ENCODE data around the gene PRKCZ.

Gene PRKCZ

GRCh38 chr1:2174348-2175054 lies 124.3 kb downstream of the PRKCZ start:
- Histone ChIP-seq H2AK5ac (ENCODE audit: low read depth, low read length) (no peak overlapping the region), H4K91ac (ENCODE audit: low read depth, low read length, poor library complexity) (no peak overlapping the region), H3K23ac (ENCODE audit: low read depth, low read length, poor library complexity) (no peak overlapping the region), H3K4me2 (ENCODE audit: insufficient read depth, low read length, poor library complexity, severe bottlenecking) (no peak overlapping the region), H3K4me3 (ENCODE audit: low read length in 2 of 2) (no peak overlapping the region), H3K27me3 (ENCODE audit: control insufficient read depth in 3 of 3, insufficient read depth in 3 of 3, low read depth in 1 of 3, low read length in 3 of 3) (peaks cover 0 to 6% (median 0%) of the 10 kb centered on the region in 3 experiments), H3K9ac (ENCODE audit: low read depth, low read length, poor library complexity) (peak overlapping the region; percentile 30), H3K4me1 (ENCODE audit: control insufficient read depth in 2 of 2, insufficient read depth in 1 of 2, low read depth in 1 of 2, low read length in 2 of 2) (no peaks in the 10 kb centered on the region), H3K14ac (ENCODE audit: low read length) (no peak overlapping the region), H2AFZ (ENCODE audit: low read length) (peak overlapping the region; percentile 6), H3K4ac (ENCODE audit: low read length) (no peak overlapping the region), H3K27ac (replicated peaks; ENCODE audit: low read length) (no peak overlapping the region), H2BK15ac (ENCODE audit: low read length) (no peak overlapping the region), H4K8ac (ENCODE audit: low read depth, low read length) (no peak overlapping the region), H2BK12ac (ENCODE audit: low read length) (no peak overlapping the region), H2BK5ac (ENCODE audit: low read length) (no peak overlapping the region), H2BK120ac (ENCODE audit: low read depth, low read length) (no peak overlapping the region), H3K18ac (ENCODE audit: low read length) (no peak overlapping the region), H3K79me1 (ENCODE audit: low read depth, low read length) (peaks cover 7% of the 10 kb centered on the region), H3K36me3 (replicated peaks in 1 of 2; ENCODE audit: control insufficient read depth in 2 of 2, insufficient read depth in 2 of 2, low read length in 2 of 2) (peaks cover 0 to 20% of the 10 kb centered on the region in 2 donors), H3K9me3 (replicated peaks in 1 of 2; ENCODE audit: control insufficient read depth in 2 of 2, insufficient read depth in 1 of 2, low read depth in 1 of 2, low read length in 2 of 2) (no peaks in the 10 kb centered on the region)
- DNase-seq (ENCODE audit: low spot score), result peak; percentile 54
- WGBS, 2 donors (ENCODE audit: extremely low coverage in 2 of 2, insufficient read length in 2 of 2, insufficient replicate concordance in 1 of 2), result no CpG with 5 or more reads among the region's 31 CpGs

DNA sequence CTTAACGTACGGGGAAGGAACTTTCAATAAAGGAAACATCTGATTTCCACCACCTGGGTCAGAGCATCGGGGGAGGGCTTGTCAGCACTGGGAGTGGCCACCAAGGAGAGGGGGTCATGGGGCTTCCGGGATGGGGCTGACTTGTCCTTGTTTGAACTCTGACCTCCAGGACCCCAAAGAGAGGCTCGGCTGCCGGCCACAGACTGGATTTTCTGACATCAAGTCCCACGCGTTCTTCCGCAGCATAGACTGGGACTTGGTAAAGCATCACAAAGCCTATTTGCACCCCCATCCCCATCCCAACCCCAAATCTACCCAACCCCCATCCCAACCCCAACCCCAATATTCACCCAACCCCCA lies 124.8 kb downstream of the PRKCZ start:
- H3K4ac ChIP-seq (ENCODE audit: low read length), result no peak overlapping the region
- peaks cover 0 to 20% of the 10 kb centered on the region in 2 donors for H3K36me3 ChIP-seq (replicated peaks in 1 of 2; ENCODE audit: control insufficient read depth in 2 of 2, insufficient read depth in 2 of 2, low read length in 2 of 2)
- WGBS, 2 donors (ENCODE audit: extremely low coverage in 2 of 2, insufficient read length in 2 of 2, insufficient replicate concordance in 1 of 2), result no CpG with 5 or more reads among the region's 9 CpGs
- no peak overlapping the region for H3K18ac ChIP-seq (ENCODE audit: low read length)
- H2BK120ac ChIP-seq (ENCODE audit: low read depth, low read length), result no peak overlapping the region
- H2BK5ac ChIP-seq (ENCODE audit: low read length), result no peak overlapping the region
- H2BK12ac ChIP-seq (ENCODE audit: low read length), result no peak overlapping the region
- H3K4me3 ChIP-seq (ENCODE audit: low read length in 2 of 2), result no peak overlapping the region
- H3K4me1 ChIP-seq (ENCODE audit: control insufficient read depth in 2 of 2, insufficient read depth in 1 of 2, low read depth in 1 of 2, low read length in 2 of 2), result no peaks in the 10 kb centered on the region
- H4K8ac ChIP-seq (ENCODE audit: low read depth, low read length), result no peak overlapping the region
- H3K4me2 ChIP-seq (ENCODE audit: insufficient read depth, low read length, poor library complexity, severe bottlenecking), result no peak overlapping the region
- H2BK15ac ChIP-seq (ENCODE audit: low read length), result no peak overlapping the region
- no peak overlapping the region for H4K91ac ChIP-seq (ENCODE audit: low read depth, low read length, poor library complexity)
- H3K14ac ChIP-seq (ENCODE audit: low read length), result no peak overlapping the region
- H3K9ac ChIP-seq (ENCODE audit: low read depth, low read length, poor library complexity), result peak overlapping the region; percentile 30
- no peak overlapping the region for H3K23ac ChIP-seq (ENCODE audit: low read depth, low read length, poor library complexity)
- DNase-seq (ENCODE audit: low spot score), result no peak
- H3K9me3 ChIP-seq (replicated peaks in 1 of 2; ENCODE audit: control insufficient read depth in 2 of 2, insufficient read depth in 1 of 2, low read depth in 1 of 2, low read length in 2 of 2), result no peaks in the 10 kb centered on the region
- H3K79me1 ChIP-seq (ENCODE audit: low read depth, low read length), result peaks cover 7% of the 10 kb centered on the region
- H2AFZ ChIP-seq (ENCODE audit: low read length), result no peak overlapping the region
- H3K27me3 ChIP-seq (ENCODE audit: control insufficient read depth in 3 of 3, insufficient read depth in 3 of 3, low read depth in 1 of 3, low read length in 3 of 3), result peaks cover 0 to 6% (median 0%) of the 10 kb centered on the region in 3 experiments
- H3K27ac ChIP-seq (replicated peaks; ENCODE audit: low read length), result no peak overlapping the region
- H2AK5ac ChIP-seq (ENCODE audit: low read depth, low read length), result no peak overlapping the region

DNA sequence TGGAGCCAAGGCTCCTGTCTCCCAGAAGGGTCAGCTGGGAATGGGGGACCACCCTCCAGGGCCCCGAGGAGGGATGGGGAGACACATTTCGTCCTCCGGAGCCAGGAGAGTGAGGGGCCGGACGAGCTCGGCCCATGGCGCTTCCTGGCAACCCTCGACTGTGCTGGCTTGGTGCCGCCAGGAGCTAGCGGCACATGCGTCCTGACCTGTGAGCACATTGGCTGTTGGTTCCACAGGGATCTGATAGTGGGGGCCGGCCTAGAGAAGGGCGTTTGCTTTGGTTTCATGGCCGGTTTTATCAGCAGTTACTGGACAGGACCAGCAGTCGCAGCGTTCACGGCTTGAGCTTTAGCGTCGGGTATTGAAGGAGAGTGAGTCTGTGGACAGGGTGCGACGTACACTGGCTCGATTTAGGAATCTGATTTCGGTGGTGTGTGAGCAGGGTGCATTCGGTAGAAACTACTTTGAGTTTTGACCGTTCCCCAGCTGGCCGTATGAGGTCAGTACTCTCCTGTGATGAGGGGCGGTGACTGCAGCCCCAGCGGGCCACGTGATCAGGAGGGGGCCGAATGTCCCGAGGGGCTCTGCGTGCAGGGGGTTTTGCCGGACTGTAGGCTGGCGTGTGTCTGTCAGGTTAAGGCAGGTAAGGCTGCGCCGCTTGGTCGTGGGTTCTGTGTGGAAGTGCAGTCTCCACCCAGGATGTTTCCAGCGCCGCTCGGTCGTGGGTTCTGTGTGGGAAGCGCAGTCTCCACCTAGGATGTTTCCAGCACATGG lies 125.7 kb downstream of the PRKCZ start:
- no CpG with 5 or more reads among the region's 42 CpGs for WGBS, 2 donors (ENCODE audit: extremely low coverage in 2 of 2, insufficient read length in 2 of 2, insufficient replicate concordance in 1 of 2)
- Histone ChIP-seq H3K14ac (ENCODE audit: low read length) (no peak overlapping the region), H3K4me3 (ENCODE audit: low read length in 2 of 2) (no peak overlapping the region), H2BK5ac (ENCODE audit: low read length) (no peak overlapping the region), H3K36me3 (replicated peaks in 1 of 2; ENCODE audit: control insufficient read depth in 2 of 2, insufficient read depth in 2 of 2, low read length in 2 of 2) (peaks cover 0 to 27% of the 10 kb centered on the region in 2 donors), H2BK12ac (ENCODE audit: low read length) (no peak overlapping the region), H3K18ac (ENCODE audit: low read length) (no peak overlapping the region), H3K4me2 (ENCODE audit: insufficient read depth, low read length, poor library complexity, severe bottlenecking) (no peak overlapping the region), H3K23ac (ENCODE audit: low read depth, low read length, poor library complexity) (peak overlapping the region; percentile 91), H4K91ac (ENCODE audit: low read depth, low read length, poor library complexity) (no peak overlapping the region), H2BK120ac (ENCODE audit: low read depth, low read length) (no peak overlapping the region), H2BK15ac (ENCODE audit: low read length) (no peak overlapping the region), H3K79me1 (ENCODE audit: low read depth, low read length) (peaks cover 7% of the 10 kb centered on the region), H2AK5ac (ENCODE audit: low read depth, low read length) (no peak overlapping the region), H3K9ac (ENCODE audit: low read depth, low read length, poor library complexity) (no peak overlapping the region), H3K4ac (ENCODE audit: low read length) (no peak overlapping the region), H3K27ac (replicated peaks; ENCODE audit: low read length) (no peak overlapping the region), H3K4me1 (ENCODE audit: control insufficient read depth in 2 of 2, insufficient read depth in 1 of 2, low read depth in 1 of 2, low read length in 2 of 2) (no peaks in the 10 kb centered on the region), H3K27me3 (ENCODE audit: control insufficient read depth in 3 of 3, insufficient read depth in 3 of 3, low read depth in 1 of 3, low read length in 3 of 3) (peaks cover 0 to 4% (median 0%) of the 10 kb centered on the region in 3 experiments), H3K9me3 (replicated peaks in 1 of 2; ENCODE audit: control insufficient read depth in 2 of 2, insufficient read depth in 1 of 2, low read depth in 1 of 2, low read length in 2 of 2) (peaks cover 0 to 2% of the 10 kb centered on the region in 2 donors), H4K8ac (ENCODE audit: low read depth, low read length) (no peak overlapping the region), H2AFZ (ENCODE audit: low read length) (no peak overlapping the region)
- DNase-seq (ENCODE audit: low spot score), result no peak

DNA sequence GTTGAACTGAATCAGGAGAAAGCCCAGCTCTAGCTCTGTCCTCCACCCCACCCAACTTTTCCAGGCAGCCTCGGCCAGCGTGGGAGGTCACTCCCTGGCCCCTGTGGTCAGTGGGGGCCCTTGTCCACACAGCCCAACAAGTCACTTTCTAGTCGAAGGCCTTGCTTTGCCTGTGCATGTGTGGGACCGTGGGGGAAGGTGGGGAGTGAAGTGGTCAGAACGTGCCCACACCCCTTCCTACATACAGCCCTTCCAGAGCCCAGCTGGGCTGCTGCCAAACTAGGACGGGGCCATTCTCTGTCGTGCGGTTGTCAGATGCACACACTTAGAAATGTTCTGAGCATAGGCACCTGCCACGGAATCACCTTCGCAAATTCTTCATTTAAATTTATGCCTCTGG lies 126.4 kb downstream of the PRKCZ start:
- no peak overlapping the region for H3K4ac ChIP-seq (ENCODE audit: low read length)
- H3K14ac ChIP-seq (ENCODE audit: low read length), result no peak overlapping the region
- H3K23ac ChIP-seq (ENCODE audit: low read depth, low read length, poor library complexity), result peak overlapping the region; percentile 93
- H2AFZ ChIP-seq (ENCODE audit: low read length), result no peak overlapping the region
- DNase-seq (ENCODE audit: low spot score), result no peak
- no peak overlapping the region for H3K4me3 ChIP-seq (ENCODE audit: low read length in 2 of 2)
- peaks cover 0 to 4% (median 0%) of the 10 kb centered on the region in 3 experiments for H3K27me3 ChIP-seq (ENCODE audit: control insufficient read depth in 3 of 3, insufficient read depth in 3 of 3, low read depth in 1 of 3, low read length in 3 of 3)
- peaks cover 0 to 2% of the 10 kb centered on the region in 2 donors for H3K9me3 ChIP-seq (replicated peaks in 1 of 2; ENCODE audit: control insufficient read depth in 2 of 2, insufficient read depth in 1 of 2, low read depth in 1 of 2, low read length in 2 of 2)
- no peaks in the 10 kb centered on the region for H3K4me1 ChIP-seq (ENCODE audit: control insufficient read depth in 2 of 2, insufficient read depth in 1 of 2, low read depth in 1 of 2, low read length in 2 of 2)
- peak overlapping the region; percentile 60 for H3K9ac ChIP-seq (ENCODE audit: low read depth, low read length, poor library complexity)
- H3K27ac ChIP-seq (replicated peaks; ENCODE audit: low read length), result no peak overlapping the region
- H2BK15ac ChIP-seq (ENCODE audit: low read length), result no peak overlapping the region
- H2AK5ac ChIP-seq (ENCODE audit: low read depth, low read length), result no peak overlapping the region
- H3K36me3 ChIP-seq (replicated peaks in 1 of 2; ENCODE audit: control insufficient read depth in 2 of 2, insufficient read depth in 2 of 2, low read length in 2 of 2), result peaks cover 0 to 27% of the 10 kb centered on the region in 2 donors
- no peak overlapping the region for H4K8ac ChIP-seq (ENCODE audit: low read depth, low read length)
- H3K79me1 ChIP-seq (ENCODE audit: low read depth, low read length), result peaks cover 7% of the 10 kb centered on the region
- H2BK5ac ChIP-seq (ENCODE audit: low read length), result no peak overlapping the region
- H3K18ac ChIP-seq (ENCODE audit: low read length), result no peak overlapping the region
- H4K91ac ChIP-seq (ENCODE audit: low read depth, low read length, poor library complexity), result no peak overlapping the region
- no peak overlapping the region for H2BK12ac ChIP-seq (ENCODE audit: low read length)
- no CpG with 5 or more reads among the region's 10 CpGs for WGBS, 2 donors (ENCODE audit: extremely low coverage in 2 of 2, insufficient read length in 2 of 2, insufficient replicate concordance in 1 of 2)
- no peak overlapping the region for H2BK120ac ChIP-seq (ENCODE audit: low read depth, low read length)
- H3K4me2 ChIP-seq (ENCODE audit: insufficient read depth, low read length, poor library complexity, severe bottlenecking), result no peak overlapping the region

Data from neuronal stem cell (in vitro differentiated cells).